Heart right ventricle (tissue), 16 donors: Measurements from ENCODE around the gene COBLL1. TPM values are rescaled to one million over a fixed set of nuclear protein-coding genes. Genes with fewer than 3 reads are reported as not detected.
"Not testable (repeated sequence)": the region's sequence is repeated elsewhere in the genome, so short reads cannot be mapped to it uniquely, and the experiment has no call there.

Experiments
- ATAC-seq, 8 donors: fragments of 200-7000 bp; cut with Tn5 transposase; one replicate each; pipeline ENCODE4 v1.9.1; 2020; ENCODE audit warnings: mild to moderate bottlenecking in 8 of 8, moderate library complexity in 8 of 8, moderate number of reproducible peaks in 1 of 8
- DNase-seq, 2 donors: peaks; one replicate each; pipeline ENCODE4 v3.0.0-alpha.2; 2020
- H3K27ac ChIP-seq, 10 donors: fragments of 200-600 bp; sonication (generic) in 2 of 10; one replicate each; pipeline versions ENCODE4 v1.5.0 to v1.8.0; 2020 to 2022; ENCODE audit warnings: mild to moderate bottlenecking in 3 of 10
- H3K27me3 ChIP-seq, 7 donors: fragments of 200-600 bp; one replicate each; pipeline ENCODE4 v1.8.0; 2021 to 2022; ENCODE audit warnings: mild to moderate bottlenecking in 2 of 7
- H3K36me3 ChIP-seq, 9 donors: fragments of 200-600 bp; sonication (generic) in 1 of 9; one replicate each; pipeline versions ENCODE4 v1.5.0 to v1.8.0; 2020 to 2022; ENCODE audit warnings: mild to moderate bottlenecking in 2 of 9
- H3K4me1 ChIP-seq, 9 donors: fragments of 200-600 bp; sonication (generic) in 1 of 9; one replicate each; pipeline versions ENCODE4 v1.5.0 to v1.8.0; 2020 to 2022; ENCODE audit warnings: mild to moderate bottlenecking in 4 of 9
- H3K4me3 ChIP-seq, 10 donors: fragments of 200-600 bp; sonication (generic) in 2 of 10; one replicate each; pipeline versions ENCODE4 v1.5.0 to v1.8.0; 2020 to 2022; ENCODE audit warnings: mild to moderate bottlenecking in 7 of 10, moderate library complexity in 2 of 10
- H3K9me3 ChIP-seq, 11 donors: fragments of 200-600 bp in 10 of 11; sonication (generic) in 2 of 11; one replicate each; pipeline versions ENCODE4 v1.5.0 to v1.8.0; 2013 to 2022; ENCODE audit warnings: mild to moderate bottlenecking in 2 of 11, control low read depth in 1 of 11, moderate library complexity in 1 of 11
- CTCF ChIP-seq, 9 donors: fragments of 200-600 bp; sonication (generic) in 2 of 9; IDR thresholded peaks; one replicate each; pipeline versions ENCODE4 v1.5.0 to v1.8.0; 2021 to 2022; ENCODE audit warnings: antibody characterized with exemption in 9 of 9, mild to moderate bottlenecking in 5 of 9, moderate library complexity in 1 of 9
- WGBS, 2 donors: extraction: QIAGEN DNeasy Blood & Tissue Kit; methylation state at CpG; one replicate each; pipeline ENCODE4 v1.1.7; 2013; ENCODE audit warnings: inconsistent platforms in 1 of 2; 5-methylcytosine and 5-hydroxymethylcytosine counted together
- intact Hi-C, 10 donors: fragments of 100-400 bp; cut with DNase I; formaldehyde crosslinking; loops; one replicate each; pipeline versions ENCODE4 v1.11.1 to v1.14.2; 2022
- polyA plus RNA-seq, 2 donors: library from polyadenylated mRNA; stranded (reverse); fragments of 200-250 nt; gene quantifications; one replicate each; pipeline ENCODE4 v1.2.3, GENCODE V29; 2013
- total RNA-seq, 10 donors: library from RNA; stranded (reverse); fragmentation: NEBNext Ultra II Directional in 3 of 10; extraction: Animal tissue kit (Norgen Biotek cat#: 25700) in 3 of 10; gene quantifications; one replicate each; pipeline versions ENCODE4 v1.2.1 to v1.2.4, GENCODE V29; 2021 to 2023
- donor health status: Arrhythmogenic right ventricular cardiomyopathy.
- donor health status: ischemic (EF 13 %, LVEDD 7.1; RV severe dilation, severe dysfunction).
- donor health status: healthy with polysubstance abuse.
- donor health status: DM: no; HTN: yes; CAD: no.
- donor health status: DM: no; HTN: no; CAD: no.
- donor health status: ischemic (EF 25% LVEDD 6.9; RV normal size, moderate dysfunction).
- donor health status: ischemic (EF 25% LVEDD 5.7; RV mildly dilated, moderate dysfunction).
- donor health status: healthy.
- donor health status: DM: yes; HTN: yes; CAD: no.
- donor health status: Ischemic cardiomyopathy.
- donor health status: ischemic (EF 35%, LVEDD 5.7; RV mildly dilated, moderate dysfunction).
- donor health status: nonischemic (EF 11% LVEDD 7.7; RV severe dilation, severe dysfunction).
- donor health status: DM: yes; HTN: yes; CAD: no.
- donor health status: PGD.
- donor health status: ischemic (EF 29% LVEDD 5.4; RV normal size, mild dysfunction).
- donor health status: nonischemic (EF 23%, LVEDD 6.1; RV moderate dilation, normal function).

The COBLL1 gene
- total and polyA plus RNA-seq, 12 donors, result 5.0 to 20.5 (median 15.0) TPM

GRCh38 chr2:164871404-164871803, 29.8 kb upstream of the COBLL1 start:
- no peak for TF ChIP-seq CTCF (IDR thresholded peaks at IDR 0.05)
- no peaks in the 10 kb centered on the region for H3K4me1 ChIP-seq
- intact Hi-C loops, result no loop called here
- DNase-seq (no peak), ATAC-seq (no peak)
- H3K4me3 ChIP-seq, result no peak overlapping the region
- no peaks in the 10 kb centered on the region for H3K36me3 ChIP-seq
- no peaks in the 10 kb centered on the region for H3K27me3 ChIP-seq
- H3K27ac ChIP-seq, result no peak overlapping the region
- no peaks in the 10 kb centered on the region for H3K9me3 ChIP-seq
- WGBS, 2 donors, result 88 to 90% methylated on average over 2 of the region's 2 CpGs

GRCh38 chr2:164869420-164869772, 27.8 kb upstream of the COBLL1 start:
- ATAC-seq (no peak), DNase-seq (no peak)
- Histone ChIP-seq H3K27ac (no peak overlapping the region), H3K27me3 (no peaks in the 10 kb centered on the region), H3K36me3 (no peaks in the 10 kb centered on the region), H3K4me3 (no peak overlapping the region), H3K9me3 (no peaks in the 10 kb centered on the region), H3K4me1 (no peaks in the 10 kb centered on the region)
- intact Hi-C loops, result no loop called here
- TF ChIP-seq CTCF (IDR thresholded peaks at IDR 0.05), result no peak

GRCh38 chr2:164868563-164869419, 27.2 kb upstream of the COBLL1 start:
- no peak overlapping the region for H3K4me3 ChIP-seq
- no peaks in the 10 kb centered on the region for H3K36me3 ChIP-seq
- no peaks in the 10 kb centered on the region for H3K4me1 ChIP-seq
- ATAC-seq, result no peak
- TF ChIP-seq CTCF (IDR thresholded peaks at IDR 0.05), result no peak
- no peak for DNase-seq
- no peak overlapping the region for H3K27ac ChIP-seq
- intact Hi-C loops, result no loop called here
- 88 to 92% methylated on average over 5 of the region's 5 CpGs for WGBS, 2 donors
- no peaks in the 10 kb centered on the region for H3K9me3 ChIP-seq
- no peaks in the 10 kb centered on the region for H3K27me3 ChIP-seq

DNA sequence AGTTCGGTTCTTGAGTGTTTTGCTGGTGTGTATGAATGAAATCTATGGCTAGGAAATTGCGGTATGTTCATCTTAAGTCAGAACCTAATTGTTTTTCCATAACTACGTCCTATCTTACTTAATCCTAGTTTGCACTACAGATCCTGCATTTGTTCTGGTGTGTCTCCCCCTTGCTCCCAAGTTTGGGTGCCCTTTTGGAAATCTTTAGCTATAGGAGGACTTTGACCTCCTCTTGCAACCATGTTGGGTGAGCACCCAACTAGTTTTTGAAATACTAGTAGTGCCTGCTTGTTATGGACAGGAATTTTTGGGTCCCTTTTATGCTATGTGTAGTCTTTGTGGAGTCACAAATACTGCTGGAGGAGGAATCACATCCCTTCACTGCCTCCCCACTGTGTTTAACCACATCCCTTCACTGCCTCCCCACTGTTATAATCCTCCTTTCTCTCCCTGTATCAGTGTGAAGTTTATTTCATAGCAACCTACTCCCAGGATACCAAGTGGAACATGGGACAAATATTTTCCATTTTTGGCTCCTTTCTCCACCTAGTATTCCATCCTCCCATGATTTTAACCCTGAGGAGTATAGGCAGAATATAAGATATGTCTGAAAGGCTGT, 26.3 kb upstream of the COBLL1 start:
- ATAC-seq (no peak), DNase-seq (no peak)
- intact Hi-C loops, result no loop called here
- no peaks in the 10 kb centered on the region for H3K4me1 ChIP-seq
- no peak for TF ChIP-seq CTCF (IDR thresholded peaks at IDR 0.05)
- H3K27ac ChIP-seq, result no peak overlapping the region
- WGBS, 2 donors, result 58 to 63% methylated on average over 3 of the region's 3 CpGs
- no peaks in the 10 kb centered on the region for H3K9me3 ChIP-seq
- no peaks in the 10 kb centered on the region for H3K27me3 ChIP-seq
- no peaks in the 10 kb centered on the region for H3K36me3 ChIP-seq
- no peak overlapping the region for H3K4me3 ChIP-seq

- intact Hi-C loops, DNase-seq, H3K4me3 ChIP-seq, H3K36me3 ChIP-seq, H3K27me3 ChIP-seq, H3K9me3 ChIP-seq, H3K4me1 ChIP-seq, H3K27ac ChIP-seq, ATAC-seq: not testable (repeated sequence)
- 84 to 88% methylated on average over 1 of the region's 1 CpG for WGBS, 2 donors
These were observed 24.8 kb upstream of the COBLL1 start for GRCh38 chr2:164866381-164866780.
